Measurements from ENCODE around the gene HSD17B14. TPM values are rescaled to one million over a fixed set of nuclear protein-coding genes. Genes with fewer than 3 reads are reported as not detected.

Gene HSD17B14
- total and polyA plus RNA-seq, 2 of the 8 experiments (the other 6 are each of a cell fraction or from before 2014, with no cell fraction given): 8.4 to 25.5 TPM

DNA sequence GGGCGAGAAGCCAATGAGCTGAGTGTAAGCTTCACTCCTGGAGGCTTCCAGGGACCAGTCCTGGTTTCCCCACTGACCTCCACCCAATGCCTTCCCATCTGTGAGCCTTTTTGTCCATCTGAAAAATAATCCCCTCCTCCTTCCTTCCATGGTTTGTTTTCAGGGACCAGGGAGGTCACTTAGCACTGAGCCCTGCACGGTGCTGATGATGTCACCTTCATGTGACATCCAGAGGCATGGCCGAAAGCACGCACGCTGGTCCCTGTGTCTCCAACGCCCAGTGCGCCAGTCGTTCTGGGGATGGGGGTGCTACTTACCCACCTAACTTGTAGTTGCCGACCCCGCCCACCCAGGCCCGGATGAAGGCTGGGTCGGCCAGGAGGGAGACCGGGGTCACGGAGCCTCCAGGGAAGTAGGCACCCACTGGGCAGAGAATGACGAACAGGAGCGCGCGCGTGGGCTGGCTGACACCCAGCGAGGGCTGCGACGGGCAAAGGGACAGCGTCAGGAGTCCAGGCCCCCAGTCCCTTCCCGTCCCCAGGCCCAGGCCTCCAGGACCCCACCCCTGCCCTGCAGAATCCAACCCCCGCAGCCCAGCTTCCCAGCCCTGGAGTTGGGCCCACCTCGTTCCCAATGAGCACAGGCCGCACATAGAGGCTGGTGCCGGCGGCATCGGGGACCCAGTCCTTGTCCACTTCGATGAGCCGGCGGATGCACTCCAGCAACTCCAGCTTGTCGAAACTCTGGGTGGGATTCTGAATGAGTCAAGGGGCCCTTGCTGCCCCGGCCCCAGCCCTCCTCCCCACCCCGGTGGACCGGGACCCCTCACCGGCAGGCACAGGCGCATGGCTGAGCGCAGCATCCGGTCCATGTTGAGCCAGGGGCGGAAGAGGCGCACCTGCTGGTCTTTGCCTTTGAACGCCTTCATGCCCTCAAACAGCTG, 36.7 kb downstream of the HSD17B14 start:
- Histone ChIP-seq H4K5ac (ENCODE audit: insufficient read length, low read depth, low read length) (no peak overlapping the region), H3K79me1 (ENCODE audit: low read depth, low read length) (no peaks in the 10 kb centered on the region), H3K56ac (replicated peaks; ENCODE audit: insufficient read length, low read depth, low read length) (no peak overlapping the region), H3K4me3 (ENCODE audit: extremely low read depth in 1 of 4, insufficient read depth in 2 of 4, low read depth in 3 of 4, low read length in 4 of 4) (no peak overlapping the region), H3K14ac (ENCODE audit: insufficient read length) (no peak overlapping the region), H4K8ac (ENCODE audit: extremely low read depth, insufficient read depth, low read length) (peak overlapping the region; percentile 54; the same call in 1 of the 2 replicates), H3K9ac (replicated peaks in 1 of 4; ENCODE audit: extremely low read depth in 1 of 4, low read depth in 3 of 4, low read length in 3 of 4) (no peak overlapping the region), H3K4me1 (replicated peaks in 1 of 4; ENCODE audit: control insufficient read depth in 3 of 4, insufficient read depth in 4 of 4, low read length in 3 of 4) (peaks cover 0 to 14% (median 9%) of the 10 kb centered on the region in 4 experiments; a peak in 6 of 7 replicates), H4K20me1 (replicated peaks in 1 of 2; ENCODE audit: control insufficient read depth in 1 of 2, insufficient read depth in 2 of 2, low read length in 2 of 2) (no peaks in the 10 kb centered on the region), H2BK12ac (ENCODE audit: low read depth, low read length) (peak overlapping the region; percentile 90; the same call in 1 of the 2 replicates), H4K91ac (replicated peaks; ENCODE audit: insufficient read length, low read length) (peak overlapping the region; percentile 94), H3K27ac (ENCODE audit: low read depth, low read length) (peak overlapping the region; percentile 13; the same call in 1 of the 2 replicates), H3K4me2 (ENCODE audit: insufficient read depth in 1 of 2, low read depth in 2 of 2, low read length in 2 of 2) (peak overlapping the region in 1 of 2 experiments; percentile 30; a peak in 3 of 4 replicates), H3K9me3 (ENCODE audit: insufficient read depth in 2 of 2, low read depth in 1 of 2, low read length in 1 of 2) (no peaks in the 10 kb centered on the region), H2AK5ac (ENCODE audit: low read depth, low read length) (peak overlapping the region; percentile 41; the same call in 1 of the 2 replicates), H3K23me2 (ENCODE audit: low read depth, low read length) (no peaks in the 10 kb centered on the region), H2AFZ (ENCODE audit: low read length) (no peak overlapping the region), H3K4ac (replicated peaks; ENCODE audit: insufficient read length, low read depth, low read length) (no peak overlapping the region), H2BK15ac (ENCODE audit: low read length) (peak overlapping the region; percentile 98; the same call in 1 of the 2 replicates), H3K23ac (ENCODE audit: insufficient read length) (no peak overlapping the region), H2BK20ac (ENCODE audit: low read length) (peak overlapping the region; percentile 24; the same call in 1 of the 2 replicates), H3K36me3 (ENCODE audit: control insufficient read depth in 2 of 4, insufficient read depth in 4 of 4, low read length in 3 of 4) (no peaks in the 10 kb centered on the region), H2BK120ac (replicated peaks; ENCODE audit: low read depth, low read length) (no peak overlapping the region), H2BK5ac (ENCODE audit: low read depth, low read length) (peak overlapping the region; percentile 83; the same call in 1 of the 2 replicates), H3K79me2 (ENCODE audit: control insufficient read depth in 1 of 2, insufficient read depth in 2 of 2, low read length in 2 of 2) (no peaks in the 10 kb centered on the region), H3K18ac (ENCODE audit: extremely low read depth, low read length) (peak overlapping the region; percentile 17), H3K27me3 (replicated peaks in 1 of 4; ENCODE audit: control insufficient read depth in 3 of 4, extremely low read depth in 1 of 4, insufficient read depth in 3 of 4, low read length in 3 of 4) (no peaks in the 10 kb centered on the region)
- POLR2A ChIA-PET (ENCODE audit: partially characterized antibody): interaction anchor here (0.8 to 3.7 kb wide), 9 partner anchors 7 to 166 kb away, joined by 3 to 36 read pairs (median 4); partner anchors contain the start of genes BCAT2, FTL, HSD17B14 and PPP1R15A
- 92% methylated on average over 32 of the region's 44 CpGs; no CpG with 5 or more reads in 1 of the 2 experiments for WGBS, 2 experiments (ENCODE audit: extremely low coverage in 1 of 2, insufficient coverage in 1 of 2, insufficient read length in 1 of 2, insufficient replicate concordance in 2 of 2, low coverage in 1 of 2, low lambda C conversion rate in 2 of 2, missing lambda C conversion rate in 1 of 2)
- FAIRE-seq (no peak), DNase-seq (ENCODE audit: low read depth in 1 of 2, low spot score in 2 of 2) (no peak)
- CTCF ChIA-PET (ENCODE audit: partially characterized antibody): interaction anchor here (0.5 to 14.7 kb wide), 11 partner anchors 9 to 181 kb away, joined by 3 to 285 read pairs (median 4); partner anchors contain the start of gene BCAT2
- TF ChIP-seq POU5F1 (IDR thresholded peaks at IDR 0.05; ENCODE audit: low read depth, low read length) (no peak), ATF3 (IDR thresholded peaks at IDR 0.05; ENCODE audit: insufficient read depth, low read depth, low read length) (no peak), POLR2AphosphoS5 (IDR thresholded peaks at IDR 0.05; ENCODE audit: low read depth, low read length) (no peak), EGR1 (IDR thresholded peaks at IDR 0.05; ENCODE audit: borderline replicate concordance, low read depth, low read length) (no peak), MAFK (IDR thresholded peaks at IDR 0.05; ENCODE audit: low read depth, low read length) (no peak), NRF1 (IDR thresholded peaks at IDR 0.05; ENCODE audit: low read depth, low read length) (no peak)

All from H1 (cell line).